GOT3 (cell line): ENCODE data around the gene ADGRE3.
"Not testable (repeated sequence)": the region's sequence is repeated elsewhere in the genome, so short reads cannot be mapped to it uniquely, and the experiment has no call there.

ENCODE experiments used
- DNase-seq: peaks from one replicate; lab custom pipeline; 2025; ENCODE audit warnings: mixed read lengths; lab: John Stamatoyannopoulos, UW

ADGRE3 gene

DNA sequence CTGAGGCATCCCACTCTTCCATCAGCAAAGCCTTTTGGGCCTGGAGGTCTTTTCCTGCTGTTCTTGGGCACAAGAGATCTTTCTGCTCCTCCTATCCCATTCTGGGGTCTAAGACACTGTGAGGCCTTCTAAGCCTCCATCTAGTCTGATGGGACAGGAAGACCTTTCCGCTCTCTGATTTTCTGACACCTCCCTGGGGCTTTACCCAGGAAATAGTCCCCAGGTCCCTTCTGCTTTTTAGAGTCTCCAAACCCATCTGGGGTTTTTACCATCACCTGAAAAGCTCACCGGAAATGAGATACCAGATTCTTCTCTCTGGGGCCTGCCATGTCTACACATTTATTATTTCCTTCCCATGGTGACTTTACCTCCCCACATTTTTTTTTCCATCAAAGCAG lies 70.7 kb downstream of the ADGRE3 start:
- DNase-seq, result no peak

DNA sequence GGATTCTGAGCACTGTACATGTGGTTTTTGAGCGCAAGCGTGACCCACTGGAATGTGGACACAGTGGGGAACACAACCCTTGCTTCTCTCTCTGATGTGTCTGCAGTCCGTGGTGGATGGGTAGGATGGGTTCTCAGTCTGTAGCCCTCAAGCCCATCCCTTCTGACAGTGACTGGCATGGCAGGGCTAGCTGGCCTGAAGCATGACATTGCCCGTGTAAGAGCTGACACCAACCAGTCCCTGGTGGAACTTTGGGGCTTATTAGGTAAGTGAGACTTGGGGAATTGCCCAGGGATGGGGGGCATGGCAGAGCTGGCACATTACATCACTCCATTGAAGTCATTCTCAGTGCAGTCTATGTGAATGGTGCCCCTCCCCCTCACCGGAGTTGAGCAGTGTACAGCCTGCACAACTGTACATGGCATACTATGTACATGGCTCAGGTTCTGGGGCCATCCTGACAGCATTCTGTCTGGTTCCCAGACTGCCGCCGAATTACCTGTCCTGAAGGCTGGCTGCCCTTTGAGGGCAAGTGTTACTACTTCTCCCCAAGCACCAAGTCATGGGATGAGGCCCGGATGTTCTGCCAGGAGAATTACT lies 75.0 kb downstream of the ADGRE3 start:
- no peak for DNase-seq

DNA sequence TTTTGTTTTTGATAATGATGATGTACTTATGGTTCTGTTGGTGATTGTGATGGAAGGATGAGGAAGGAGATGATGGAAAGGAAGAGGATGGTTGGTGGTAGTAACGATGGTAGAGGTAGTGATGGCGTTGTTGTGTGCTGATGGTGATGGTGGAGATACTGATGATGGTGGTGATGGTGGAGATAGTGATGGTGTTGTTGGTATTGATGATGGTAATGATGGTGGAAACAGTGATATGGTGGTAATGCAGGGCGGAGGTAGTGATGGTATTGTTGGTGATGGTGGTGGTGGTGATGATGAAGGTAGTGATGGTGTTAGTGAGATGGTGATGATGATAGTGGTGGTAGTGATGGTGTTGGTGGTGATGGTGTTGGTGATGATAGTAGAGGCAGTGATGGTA lies 79.1 kb downstream of the ADGRE3 start:
- DNase-seq, result no peak

DNA sequence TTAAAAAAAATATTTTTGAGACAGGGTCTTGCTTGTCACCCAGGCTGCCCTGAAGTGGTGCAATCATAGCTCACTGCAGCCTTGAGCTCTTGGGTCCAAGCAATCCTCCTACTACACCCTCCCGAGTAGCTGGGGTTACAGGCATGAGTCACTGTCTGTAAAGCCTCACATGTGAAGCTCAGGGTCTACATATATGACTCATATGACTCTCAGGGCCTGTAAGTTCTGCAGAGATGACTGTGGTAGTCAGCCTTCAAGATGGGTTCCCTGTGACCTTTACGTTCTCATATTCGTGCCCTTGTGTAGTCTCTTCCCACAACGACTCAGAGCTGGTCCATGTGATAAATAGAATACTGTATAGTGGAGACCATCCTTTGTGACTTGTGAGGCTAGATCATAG lies 85.2 kb downstream of the ADGRE3 start:
- not testable (repeated sequence) for DNase-seq

DNA sequence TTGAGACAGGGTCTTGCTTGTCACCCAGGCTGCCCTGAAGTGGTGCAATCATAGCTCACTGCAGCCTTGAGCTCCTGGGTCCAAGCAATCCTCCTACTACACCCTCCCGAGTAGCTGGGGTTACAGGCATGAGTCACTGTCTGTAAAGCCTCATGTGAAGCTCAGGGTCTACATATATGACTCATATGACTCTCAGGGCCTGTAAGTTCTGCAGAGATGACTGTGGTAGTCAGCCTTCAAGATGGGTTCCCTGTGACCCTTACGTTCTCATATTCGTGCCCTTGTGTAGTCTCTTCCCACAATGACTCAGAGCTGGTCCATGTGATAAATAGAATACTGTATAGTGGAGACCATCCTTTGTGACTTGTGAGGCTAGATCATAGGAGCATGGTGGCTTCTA lies 89.5 kb downstream of the ADGRE3 start:
- not testable (repeated sequence) for DNase-seq

DNA sequence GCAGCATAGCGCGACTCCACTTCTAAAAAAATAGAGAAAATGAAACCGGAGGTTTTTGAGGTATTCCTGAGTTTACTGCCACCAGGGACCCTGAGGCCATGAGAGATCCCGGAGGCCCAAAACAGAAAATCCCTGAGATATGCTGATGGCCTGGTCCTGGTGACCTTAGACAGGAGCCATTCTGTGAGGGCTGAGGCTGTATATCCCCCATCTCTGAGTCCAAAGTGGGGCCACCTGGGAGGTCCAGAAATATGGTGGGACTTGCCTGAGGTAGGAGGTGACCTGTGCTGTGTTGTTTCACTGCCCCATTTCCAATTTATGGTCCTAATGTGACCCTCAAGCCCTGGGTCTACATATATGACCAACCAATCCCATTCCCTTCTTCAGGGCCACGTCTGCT lies 90.3 kb downstream of the ADGRE3 start:
- DNase-seq, result not testable (repeated sequence)

DNA sequence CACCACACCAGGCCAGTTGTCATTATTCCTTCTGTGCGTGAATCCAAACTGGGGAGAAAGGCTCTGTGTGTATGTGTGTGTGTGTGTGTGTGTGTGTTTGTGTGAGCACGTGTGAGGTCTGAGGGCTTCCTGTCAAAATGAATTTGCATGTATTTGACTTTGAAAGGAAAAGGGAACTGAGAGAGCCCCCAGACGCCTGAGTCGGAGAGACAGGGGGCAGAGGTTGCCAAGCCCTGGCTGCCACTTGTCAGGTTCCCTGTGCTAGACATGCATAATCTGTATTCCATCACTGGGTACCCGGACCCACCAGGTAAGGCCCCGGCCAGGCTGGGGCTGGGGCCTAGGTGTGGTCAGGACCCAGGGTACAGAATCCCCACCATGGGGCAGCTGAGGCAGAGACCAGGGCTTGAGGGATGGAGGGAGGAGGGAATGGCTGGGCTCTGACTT lies 91.7 kb downstream of the ADGRE3 start, which contains the start of gene CLEC17A:
Gene CLEC17A, plus strand, starts transcription at position 191 of the 447 bp plus-strand sequence. Its CDS starts 77 bp downstream, at position 268.
- no peak for DNase-seq

DNA sequence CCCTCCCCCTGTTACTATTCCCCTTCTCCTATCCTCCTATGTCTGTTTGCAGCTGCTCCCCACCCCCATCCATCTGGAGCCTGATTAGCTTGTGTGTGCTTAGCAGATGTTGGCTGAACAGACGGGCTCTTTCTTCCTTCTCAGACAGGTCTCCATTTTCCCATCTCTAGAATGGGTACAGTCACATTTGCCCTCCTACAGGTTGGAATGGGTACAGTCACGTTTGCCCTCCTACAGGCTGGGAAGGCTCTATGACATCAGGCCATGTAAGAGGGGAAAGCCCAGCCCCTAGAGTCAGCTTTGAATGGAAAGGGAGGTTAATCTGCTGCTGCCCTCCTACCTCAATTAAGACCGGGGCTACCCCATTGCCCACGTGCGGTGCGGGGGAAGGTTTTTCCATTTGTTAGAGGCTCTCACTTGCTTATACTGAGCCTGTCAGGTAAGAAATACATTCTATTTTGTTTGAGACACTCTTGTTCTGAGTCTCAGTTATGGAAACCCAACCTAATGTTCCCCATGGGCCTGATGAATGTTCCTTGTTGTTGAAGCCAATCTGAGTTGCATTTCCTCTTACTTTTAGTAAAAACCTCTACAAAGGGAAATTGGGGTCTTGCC lies 93.9 kb downstream of the ADGRE3 start:
- no peak for DNase-seq

DNA sequence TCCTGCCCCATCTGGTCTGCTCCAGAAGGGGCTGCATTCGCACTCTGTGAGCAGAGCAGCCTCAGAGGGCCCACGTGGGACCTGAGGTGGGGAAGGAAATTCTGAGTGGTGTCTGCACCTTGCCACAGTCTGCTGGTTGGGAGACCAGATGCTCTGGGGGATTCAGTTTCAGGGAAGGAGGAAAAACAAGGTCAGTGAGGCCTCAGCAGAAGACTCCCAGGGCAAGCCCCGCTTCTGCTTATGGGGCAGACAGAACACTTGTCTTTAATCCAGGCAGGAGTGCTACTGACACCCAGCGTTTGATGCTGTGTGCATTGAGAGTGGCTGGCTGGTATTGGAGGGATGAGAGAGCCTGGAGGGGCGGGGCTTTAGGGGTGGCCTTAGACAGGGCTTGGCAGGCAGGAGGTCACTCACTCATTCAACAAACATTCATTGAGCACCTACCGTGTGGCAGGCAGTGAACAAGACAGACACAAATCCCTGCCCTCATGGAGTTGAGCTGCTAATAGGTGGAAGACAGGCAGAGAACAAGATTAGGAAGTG lies 96.7 kb downstream of the ADGRE3 start:
- no peak for DNase-seq

DNA sequence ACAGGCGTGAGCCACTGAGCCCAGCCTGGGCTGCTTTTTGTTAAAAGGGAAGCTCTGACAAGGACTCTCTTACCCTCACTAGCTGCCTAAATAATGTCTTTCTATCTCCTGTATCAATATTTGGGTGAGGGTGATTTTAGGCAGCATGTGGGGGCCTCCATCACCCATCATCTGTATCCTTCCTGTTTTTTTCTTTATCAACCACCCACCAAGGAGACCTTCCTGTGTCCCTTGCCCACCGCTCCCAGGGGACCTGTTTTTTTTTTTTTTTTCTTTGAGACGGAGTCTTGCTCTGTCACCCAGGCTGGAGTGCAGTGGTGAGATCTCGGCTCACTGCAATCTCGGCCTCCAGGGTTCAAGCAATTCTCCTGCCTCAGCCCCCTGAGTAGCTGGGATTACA lies 97.4 kb downstream of the ADGRE3 start:
- no peak for DNase-seq

DNA sequence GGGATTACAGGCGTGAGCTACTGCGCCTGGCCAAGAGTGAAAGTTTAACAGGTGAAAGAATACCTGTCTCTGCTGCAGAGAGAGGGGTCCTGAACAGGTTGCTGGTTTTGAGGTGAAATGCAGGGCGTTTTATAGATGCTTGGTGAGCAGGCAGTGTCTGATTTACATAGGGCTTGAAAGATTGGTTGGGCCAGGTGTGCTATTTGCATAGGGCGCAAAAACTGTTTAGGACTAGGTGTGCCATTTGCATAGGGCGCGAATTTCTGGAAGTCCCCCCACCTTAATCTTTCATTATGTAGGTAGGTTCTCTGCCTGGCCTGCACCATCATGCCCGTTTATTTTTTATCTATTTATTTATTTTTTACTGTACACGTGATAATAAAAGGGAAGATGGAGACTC lies 98.3 kb downstream of the ADGRE3 start:
- no peak for DNase-seq

DNA sequence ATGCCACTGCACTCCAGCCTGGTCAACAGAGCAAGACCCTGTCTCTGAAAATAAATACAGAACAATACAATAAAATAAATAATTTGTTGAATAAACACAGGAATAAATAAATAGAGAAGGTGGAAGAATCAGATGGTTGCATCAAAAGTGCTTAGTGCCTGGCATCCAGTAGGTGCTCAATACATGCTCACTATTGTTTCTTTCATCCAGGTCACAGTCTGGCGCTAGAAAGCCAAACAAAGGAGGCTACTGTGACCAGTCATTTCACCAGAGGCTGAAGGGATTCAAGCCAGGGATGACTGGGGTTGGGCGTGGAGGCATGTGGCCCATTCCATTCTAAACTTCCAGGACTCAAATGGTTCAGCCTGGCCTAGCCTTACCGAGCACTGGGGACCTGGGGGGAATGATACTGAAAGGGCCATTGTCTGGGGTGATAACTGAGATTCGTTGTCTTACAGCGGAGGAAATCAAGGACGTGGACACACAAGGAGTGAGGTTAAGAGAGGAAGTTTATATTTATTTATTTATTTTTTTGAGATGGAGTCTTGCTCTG lies 99.1 kb downstream of the ADGRE3 start:
- DNase-seq, result no peak

DNA sequence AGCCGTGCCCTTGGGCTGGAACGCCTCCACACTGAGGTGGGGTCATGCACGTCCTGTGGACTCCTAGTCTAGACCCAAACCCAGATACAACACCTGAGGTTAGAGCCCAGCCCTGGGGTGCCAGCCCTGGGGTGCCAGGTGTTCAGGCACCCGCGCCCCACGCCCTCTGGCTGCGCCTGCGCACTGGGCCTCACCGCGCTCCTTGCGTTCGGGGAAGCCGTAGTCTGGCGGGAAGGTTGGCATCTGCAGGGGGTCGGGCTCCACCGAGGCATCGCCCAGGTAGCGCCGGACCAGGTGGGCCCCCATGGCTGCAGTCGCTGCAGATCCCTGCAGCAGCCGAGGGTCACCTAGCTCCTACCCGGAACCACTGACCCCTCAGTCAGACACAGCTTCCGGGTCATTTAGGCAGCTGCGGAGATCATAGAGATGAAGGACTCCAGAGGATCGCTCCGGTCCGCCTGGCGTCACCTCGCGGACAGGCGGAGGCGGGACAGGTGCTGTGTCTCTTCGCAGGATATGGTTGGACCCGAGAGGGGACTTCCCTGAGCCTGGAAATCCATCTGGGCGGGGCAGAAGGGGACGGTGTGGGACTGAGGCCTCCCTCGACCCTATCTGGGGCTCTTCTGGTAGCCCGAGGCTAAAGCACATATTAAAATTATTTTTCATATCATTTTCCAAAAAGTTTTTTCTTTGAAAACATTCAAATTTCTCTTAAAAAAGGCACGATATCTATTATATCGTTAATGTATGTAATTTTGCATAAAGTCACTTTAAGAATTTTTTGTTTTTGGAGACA lies 102.8 kb downstream of the ADGRE3 start, which contains the start of gene NDUFB7:
Gene NDUFB7, minus strand, starts transcription at position 372 of the 796 bp plus-strand sequence. Its CDS starts 66 bp downstream, at position 306.
- peak; percentile 69 for DNase-seq

DNA sequence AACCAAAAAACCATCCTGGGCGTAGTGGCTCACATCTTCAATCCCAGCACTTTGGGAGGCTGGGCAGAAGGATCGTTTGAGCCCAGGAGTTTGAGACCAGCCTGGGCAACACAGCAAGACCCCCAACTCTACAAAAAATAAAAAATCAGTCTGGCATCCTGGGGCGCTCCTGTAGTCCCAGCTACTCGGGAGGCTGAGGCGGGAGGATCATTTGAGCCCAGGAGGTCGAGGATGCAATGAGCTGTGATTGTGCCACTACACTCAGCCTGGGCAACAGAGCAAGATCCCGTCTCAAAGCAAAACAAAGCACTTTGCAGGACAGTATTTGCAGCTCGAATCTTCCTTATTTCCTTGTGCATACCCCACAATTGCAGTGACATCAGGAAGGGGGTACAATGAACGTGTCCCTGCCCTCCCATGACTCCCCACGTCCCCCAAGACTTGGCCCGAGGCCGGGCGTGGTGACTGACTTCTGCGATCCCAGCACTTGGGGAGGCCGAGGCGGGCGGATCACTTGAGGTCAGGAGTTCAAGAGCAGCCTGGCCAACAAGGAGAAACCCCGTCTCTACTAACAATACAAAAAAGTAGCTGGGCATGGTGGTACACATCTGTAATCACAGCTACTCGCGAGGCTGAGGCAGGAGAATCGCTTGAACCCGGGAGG lies 103.6 kb downstream of the ADGRE3 start:
- no peak for DNase-seq
